ENCODE results near the gene TLCD3B.
"Not testable (repeated sequence)": the region's sequence is repeated elsewhere in the genome, so short reads cannot be mapped to it uniquely, and the experiment has no call there.

TLCD3B gene

GRCh38 chr16:30025156-30025555 lies 5.9 kb downstream of the TLCD3B start:
- DNase-seq, result no peak

DNA sequence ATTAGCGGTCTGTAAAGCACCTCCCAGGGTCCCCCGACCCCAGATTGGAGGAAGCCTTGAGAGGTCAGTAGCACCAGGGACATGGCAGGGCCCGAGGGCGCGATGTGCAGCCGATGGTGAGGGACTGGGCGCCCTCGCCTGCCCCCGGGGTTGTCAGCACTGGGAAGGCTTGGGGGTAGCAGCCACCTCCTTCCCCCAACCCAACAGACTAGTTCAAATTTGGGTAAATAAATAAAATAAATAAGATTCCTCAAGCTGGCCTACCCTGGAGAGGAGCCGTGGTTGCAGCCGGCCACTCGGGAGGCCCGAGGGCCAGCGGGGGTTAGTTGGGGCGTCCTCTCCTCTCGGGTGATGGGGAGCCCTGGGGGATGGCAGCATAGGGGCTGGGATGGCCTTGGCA lies 6.6 kb downstream of the TLCD3B start:
- DNase-seq, result no peak

- no peak for DNase-seq
Measured at GRCh38 chr16:30023586-30023985, 7.5 kb downstream of the TLCD3B start.

DNA sequence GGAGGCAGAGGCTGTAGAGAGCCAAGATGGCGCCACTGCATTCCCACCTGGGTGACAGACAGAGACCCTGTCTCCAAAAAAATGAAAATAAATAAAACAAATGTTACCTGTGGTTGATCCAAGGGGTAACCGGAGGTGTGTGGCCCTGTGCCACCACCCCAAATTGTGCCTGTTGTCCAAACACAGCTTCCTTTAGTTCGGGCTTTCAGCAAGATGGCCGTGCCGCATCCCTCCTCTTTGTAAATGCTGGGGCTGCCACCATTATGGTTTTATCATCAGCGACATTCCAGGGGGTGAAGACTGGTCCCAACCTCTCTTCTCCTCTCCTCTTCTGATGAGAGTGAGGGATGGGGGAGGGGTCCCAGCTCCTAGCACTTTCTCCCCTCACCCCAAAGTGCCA lies 8.2 kb downstream of the TLCD3B start, which contains the start of gene C16orf92:
TSS of gene C16orf92 (plus strand) at position 312 of the 400 bp plus-strand sequence. CDS start 143 bp downstream, outside the sequence.
- no peak for DNase-seq

DNA sequence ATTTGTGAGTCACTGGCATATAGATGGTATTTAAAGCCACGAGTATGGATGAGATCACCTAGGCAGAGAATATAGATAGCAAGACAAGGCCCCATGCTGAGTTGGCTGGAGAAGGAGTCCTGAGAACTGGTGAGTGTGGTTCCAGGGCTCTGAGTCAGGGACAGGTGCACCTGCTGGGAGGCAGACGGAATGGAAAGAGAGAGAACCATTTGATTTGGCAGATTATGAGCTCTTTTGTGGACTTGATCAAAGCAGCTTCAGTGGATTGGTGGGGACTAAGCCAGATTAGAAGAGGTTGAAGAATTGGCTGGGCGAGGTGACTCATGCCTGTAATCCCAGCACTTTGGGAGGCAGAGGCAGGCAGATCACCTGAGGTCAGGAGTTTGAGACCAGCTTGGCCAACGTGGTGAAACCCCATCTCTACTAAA lies 12.3 kb downstream of the TLCD3B start:
- no peak for DNase-seq

GRCh38 chr16:30017937-30018336 lies 13.1 kb downstream of the TLCD3B start:
- DNase-seq, result not testable (repeated sequence)

- no peak for DNase-seq
Measured at GRCh38 chr16:30017277-30017656, 13.8 kb downstream of the TLCD3B start.

- no peak for DNase-seq
Measured at GRCh38 chr16:30016555-30017276, 14.4 kb downstream of the TLCD3B start.

GRCh38 chr16:30015450-30015849 lies 15.6 kb downstream of the TLCD3B start:
- DNase-seq, result not testable (repeated sequence)

- DNase-seq, result not testable (repeated sequence)
Measured at GRCh38 chr16:30012598-30012997, 18.5 kb downstream of the TLCD3B start.

DNA sequence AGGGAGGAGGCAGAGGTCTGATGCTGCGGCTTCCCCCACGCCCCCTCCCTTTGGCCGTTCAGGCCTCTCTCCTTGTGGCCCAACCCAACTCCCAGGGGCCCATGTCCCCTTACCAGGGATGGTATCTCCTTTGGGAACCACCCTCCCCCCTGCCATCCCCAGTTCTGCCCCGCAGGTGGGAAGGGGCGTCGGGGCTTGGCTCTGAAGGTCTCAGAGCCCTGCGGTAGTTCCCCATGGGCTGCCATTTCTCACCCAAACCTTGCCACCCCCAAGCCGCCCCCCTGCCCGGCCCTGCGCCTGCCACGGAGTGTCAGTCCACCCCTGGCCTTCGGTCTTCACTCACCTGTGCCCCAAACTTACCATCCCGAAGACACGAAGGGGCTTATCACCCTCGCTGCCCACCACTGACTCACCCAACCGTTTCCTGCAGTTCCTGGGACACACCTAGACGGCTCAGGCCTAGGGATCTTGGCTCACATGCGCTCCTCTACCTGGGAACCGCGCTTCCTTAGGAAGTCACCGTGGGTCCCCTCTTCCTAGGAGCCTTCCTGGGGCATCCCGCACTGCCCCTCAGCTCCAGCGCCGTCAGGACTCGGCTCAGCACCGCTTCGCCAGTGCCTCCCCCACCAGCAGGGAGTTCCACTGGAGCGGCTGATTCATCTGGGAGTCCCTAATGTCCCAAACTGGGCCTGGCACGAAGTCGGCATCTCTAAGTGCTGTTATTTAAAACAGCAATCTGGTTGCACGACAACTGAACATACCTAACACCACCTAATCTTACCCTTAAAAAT lies 19.2 kb downstream of the TLCD3B start:
- no peak for DNase-seq

GRCh38 chr16:30010844-30011713 lies 20.0 kb downstream of the TLCD3B start, which contains the start of gene DOC2A:
DOC2A (minus strand) TSS chr16:30011027; CDS start chr16:30010222, 805 bp downstream.
- DNase-seq, result peak; percentile 38

DNA sequence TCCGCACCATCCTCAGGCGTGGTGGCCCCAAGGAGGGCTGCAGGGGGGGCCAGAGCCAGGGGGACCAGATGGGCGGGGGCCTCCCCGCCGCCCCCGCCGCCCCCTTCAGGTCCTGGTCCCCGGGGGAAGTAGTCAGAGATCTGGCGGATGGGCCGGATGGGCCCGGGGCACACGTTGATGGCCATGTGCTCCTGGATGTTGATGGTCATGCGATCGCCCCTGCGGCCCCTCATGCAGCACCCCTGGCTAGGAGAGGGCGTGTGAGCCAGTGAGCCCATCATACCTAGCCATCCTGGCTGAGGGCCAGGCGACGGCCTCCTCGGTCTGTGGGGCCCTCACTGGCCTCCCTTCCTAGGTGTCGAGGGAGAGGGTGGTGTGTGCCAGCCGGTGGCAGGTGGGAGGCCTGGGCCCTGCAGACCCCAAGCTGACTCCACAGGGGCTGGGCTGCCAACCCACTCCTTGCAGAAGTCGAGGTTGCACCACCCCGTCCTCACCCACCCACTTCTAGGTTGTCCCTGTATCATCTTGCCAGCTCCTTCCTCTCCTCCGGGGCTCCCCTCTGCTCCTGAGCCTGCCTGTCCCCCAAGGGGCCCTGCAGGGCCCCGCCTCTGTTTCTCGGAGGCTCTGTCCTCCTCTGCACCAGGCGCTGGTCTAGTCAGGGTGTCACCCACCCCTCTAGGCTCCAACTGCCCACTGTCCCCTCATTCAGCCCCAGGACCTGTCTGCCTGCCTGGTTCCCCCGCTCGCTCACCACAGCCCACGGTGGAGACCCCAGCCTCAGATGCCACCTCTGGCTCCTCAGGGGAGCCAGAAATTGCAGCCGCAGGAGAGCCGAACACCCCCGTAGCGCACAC lies 20.9 kb downstream of the TLCD3B start:
- DNase-seq, result no peak

DNA sequence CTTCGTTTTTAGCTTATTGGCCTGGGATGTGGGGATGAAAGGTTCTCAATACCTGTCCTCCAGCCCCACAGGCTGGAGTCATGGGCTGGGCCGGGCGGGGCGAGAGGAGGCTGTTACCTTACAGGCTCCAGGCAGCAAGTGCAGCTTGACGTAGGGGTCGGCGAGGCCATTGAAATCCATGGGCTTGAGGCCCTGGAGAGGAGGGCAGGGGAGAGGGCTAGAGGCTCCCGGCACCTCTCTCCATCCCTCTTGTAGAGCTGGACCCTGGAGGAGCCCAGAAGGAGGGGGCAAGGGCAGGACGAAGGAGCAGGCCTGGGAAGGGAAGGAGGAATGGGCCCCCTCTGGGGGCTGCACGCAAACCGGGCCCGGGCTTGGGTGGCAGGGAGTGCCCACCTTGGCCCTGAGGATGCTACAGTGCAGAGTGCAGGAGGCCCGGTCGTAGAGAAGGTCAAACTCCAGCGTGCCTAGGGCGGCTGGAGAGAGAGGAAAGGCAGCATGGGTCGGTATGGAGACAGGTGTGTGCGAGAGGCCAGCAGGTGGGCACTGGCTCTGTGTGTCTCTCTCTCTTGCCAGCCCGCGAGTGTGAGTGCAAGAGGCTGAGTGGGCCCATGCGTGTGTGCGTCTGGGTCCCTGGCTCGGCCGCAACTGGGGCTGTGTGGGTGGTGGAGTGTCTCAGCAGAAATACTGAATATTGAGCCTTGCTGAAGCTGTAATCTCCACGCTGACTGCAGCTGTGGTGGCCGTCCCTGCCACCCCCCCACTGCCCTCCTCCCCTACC lies 21.8 kb downstream of the TLCD3B start:
- no peak for DNase-seq

DNA sequence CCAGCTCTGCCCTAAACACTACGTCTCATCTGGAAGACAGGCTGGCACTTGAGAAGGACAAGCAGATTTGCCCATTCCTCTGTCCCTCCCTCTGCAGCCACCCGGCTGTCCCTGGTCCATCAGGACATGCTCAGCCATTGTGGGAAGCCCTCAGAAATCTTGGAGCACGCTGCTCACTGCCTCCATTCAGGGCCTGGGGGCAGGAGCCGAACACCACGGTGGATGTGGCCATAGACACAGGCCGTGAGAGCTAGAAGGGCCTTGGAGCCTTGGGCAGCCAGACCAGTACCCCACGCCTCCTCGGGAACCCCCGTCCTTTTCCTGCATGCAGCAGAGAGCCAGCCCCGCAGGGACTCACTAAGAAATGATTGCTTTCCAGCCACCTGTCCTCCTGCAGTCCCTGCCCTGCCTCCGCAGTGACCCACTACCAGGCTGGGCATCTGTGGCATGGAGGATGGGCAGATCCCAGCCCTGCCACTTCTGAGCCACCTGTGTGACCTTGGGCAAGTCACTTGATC lies 23.6 kb downstream of the TLCD3B start:
- DNase-seq, result no peak

DNA sequence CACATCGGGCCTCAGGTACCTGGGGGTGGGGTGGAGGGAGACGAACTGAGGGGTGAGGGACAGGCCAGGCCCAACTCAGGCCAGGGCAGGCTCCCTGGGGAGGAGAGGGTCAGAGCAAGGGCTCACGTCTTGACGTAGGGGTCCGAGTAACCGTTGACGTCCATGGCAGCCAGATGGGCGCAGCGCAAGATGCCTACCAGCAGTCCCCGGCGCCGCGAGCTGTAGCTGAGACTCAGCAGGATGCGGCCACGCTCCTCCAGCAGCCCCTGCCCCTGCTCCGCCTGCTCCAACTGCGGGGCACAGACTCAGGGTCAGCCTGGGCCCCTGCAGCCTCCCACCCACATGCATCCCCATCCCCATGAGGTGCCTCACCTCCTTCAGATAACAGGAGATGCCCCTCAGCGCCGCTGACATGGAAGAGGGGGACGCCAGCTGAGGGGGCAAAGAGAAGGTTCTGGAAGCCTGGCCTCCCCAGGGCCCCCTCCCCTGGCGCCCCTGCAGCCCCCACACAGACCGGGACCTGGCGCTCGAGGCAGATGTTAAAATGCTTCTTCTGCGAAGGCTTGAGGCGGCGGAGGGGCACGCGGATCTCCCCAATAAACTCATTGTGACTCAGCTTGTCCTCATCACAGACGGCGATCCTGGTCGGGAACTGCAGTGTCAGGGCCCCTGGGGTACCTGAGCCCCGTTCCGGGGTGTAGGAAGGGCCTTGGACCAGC lies 24.3 kb downstream of the TLCD3B start:
- DNase-seq, result no peak

DNA sequence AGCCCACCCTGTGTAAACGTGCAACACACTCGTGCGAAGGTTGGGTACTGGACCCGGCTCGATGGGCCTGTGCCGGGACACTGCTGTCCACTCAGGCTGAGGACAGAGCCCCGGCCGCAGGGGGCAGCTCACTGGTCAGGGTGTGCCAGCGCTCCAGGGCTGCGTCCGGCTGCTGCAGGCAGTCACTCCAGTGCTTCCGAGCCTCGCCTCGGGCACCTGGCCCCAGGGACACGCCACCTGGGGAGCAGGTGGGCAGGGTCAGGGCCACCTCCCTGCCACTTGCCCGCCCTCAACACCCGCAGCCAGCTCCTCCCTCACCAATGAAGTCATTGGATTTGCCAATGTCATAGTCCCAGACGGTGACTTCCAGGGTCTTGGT lies 25.0 kb downstream of the TLCD3B start:
- DNase-seq, result no peak

DNA sequence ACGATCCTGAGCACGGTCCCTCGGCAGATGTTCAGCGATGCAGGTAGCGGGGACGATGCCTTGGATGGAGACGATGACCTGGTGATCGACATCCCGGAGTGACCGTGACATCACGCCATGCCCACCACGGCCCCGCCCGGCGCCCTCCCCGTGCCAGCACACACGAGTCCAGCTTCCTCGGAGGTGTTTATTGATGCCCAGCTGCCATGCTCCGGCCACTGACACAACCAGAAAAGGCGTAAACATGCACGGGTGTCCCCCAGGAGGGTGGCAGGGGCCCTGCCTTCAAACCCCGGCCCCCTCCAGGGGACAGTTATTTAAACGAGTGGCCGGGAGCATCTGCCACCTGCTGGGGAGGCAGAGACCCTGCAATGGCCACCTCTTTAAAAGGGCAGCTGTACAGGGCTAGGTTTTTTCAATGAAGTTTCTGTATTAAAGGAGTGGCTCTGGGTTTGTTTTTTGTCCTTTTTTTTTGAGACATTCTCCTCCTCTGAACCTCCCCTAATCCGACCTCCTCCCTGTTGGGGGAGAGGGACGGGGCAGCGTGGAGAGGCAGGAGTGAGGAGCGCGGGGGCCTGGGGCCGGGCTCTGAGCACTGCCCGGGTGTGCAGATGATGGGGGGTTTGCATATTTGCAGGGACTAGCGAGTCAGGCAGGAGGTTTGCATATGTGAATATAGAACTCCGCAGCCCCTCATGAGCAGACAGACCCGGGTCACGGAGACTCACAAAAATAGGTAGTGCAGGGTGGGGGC lies 25.6 kb downstream of the TLCD3B start:
- peak; percentile 51 for DNase-seq

- DNase-seq, result peak; percentile 82
Measured at GRCh38 chr16:30004811-30005242, 26.2 kb downstream of the TLCD3B start.

DNA sequence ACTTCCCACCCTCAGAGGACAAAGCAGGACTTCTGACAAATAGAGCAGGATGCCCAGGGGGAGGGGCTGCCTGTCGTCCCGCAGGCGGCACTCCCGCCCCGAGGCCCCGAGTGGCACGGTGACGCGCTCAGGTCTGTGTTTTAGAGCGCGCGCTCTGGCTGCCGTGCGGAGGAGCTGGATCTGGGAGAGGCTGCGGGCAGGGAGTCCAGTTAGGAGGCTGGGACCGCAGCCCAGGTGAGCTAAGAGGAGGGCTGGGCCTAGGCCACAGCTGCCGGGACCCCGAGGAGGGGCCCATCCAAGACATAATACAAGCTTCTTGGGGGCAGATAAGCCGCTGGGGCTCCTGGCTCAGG lies 26.7 kb downstream of the TLCD3B start:
- peak; percentile 82 for DNase-seq
